A549 (cell line): ENCODE data around the gene MYO1E. TPM values are rescaled to one million over a fixed set of nuclear protein-coding genes. Genes with fewer than 3 reads are reported as not detected.
"Not testable (repeated sequence)": the region's sequence is repeated elsewhere in the genome, so short reads cannot be mapped to it uniquely, and the experiment has no call there.

ENCODE experiments used
- ATAC-seq, 2 experiments: fragments of 200-7000 bp in 1 of 2; fragments of >200 bp in 1 of 2; cut with Nextera tagmentation in 1 of 2; cut with Tn5 transposase in 1 of 2; 3 replicates each; pipeline versions ENCODE4 v1.8.0 to v1.9.1; 2018 to 2020; ENCODE audit warnings: mild to moderate bottlenecking in 1 of 2, moderate library complexity in 1 of 2
- CTCF ChIA-PET: fragments of 300-600 bp; sonication (Branson Sonifier 250); formaldehyde crosslinking; extraction: SDS; loops from one replicate; lab custom pipeline; 2021; ENCODE audit warnings: antibody characterized with exemption, inconsistent platforms; lab: Yijun Ruan, JAX
- POLR2A ChIA-PET: fragments of 350-600 bp; formaldehyde crosslinking; extraction: SDS; loops from one replicate; lab custom pipeline; 2021; ENCODE audit warnings: antibody characterized with exemption, inconsistent platforms; lab: Yijun Ruan, JAX
- DNase-seq, 2 experiments: peaks; one replicate each; pipeline versions ENCODE4 v3.0.0 to v3.0.0-alpha.2; 2011 to 2016; ENCODE audit warnings: low read depth in 1 of 2, low spot score in 1 of 2
- FAIRE-seq: peaks from 2 replicates; lab custom pipeline; 2011; peaks lifted over from hg19 to GRCh38; lab: Jason Lieb, UNC
- H3K27ac ChIP-seq, 2 experiments: fragments of >200 bp; sonication (Bioruptor Twin); formaldehyde crosslinking; 3 replicates each; pipeline ENCODE4 v1.5.1; 2016 to 2017
- H3K4me1 ChIP-seq: fragments of >200 bp; sonication (Bioruptor Twin); formaldehyde crosslinking; 3 replicates; pipeline ENCODE4 v1.6.1; 2016
- H3K4me2 ChIP-seq: fragments of >200 bp; sonication (Bioruptor Twin); formaldehyde crosslinking; 3 replicates; pipeline ENCODE4 v1.6.1; 2016
- H3K4me3 ChIP-seq: fragments of >200 bp; sonication (Bioruptor Twin); formaldehyde crosslinking; 3 replicates; pipeline ENCODE4 v1.5.1; 2016
- H3K9me3 ChIP-seq: fragments of >200 bp; sonication (Bioruptor Twin); formaldehyde crosslinking; 3 replicates; pipeline ENCODE4 v1.6.1; 2016
- BHLHE40 ChIP-seq: IDR thresholded peaks from 2 replicates; pipeline ENCODE4 v1.6.1; 2012; ENCODE audit warnings: low read depth, low read length, inconsistent platforms
- CEBPB ChIP-seq, 2 experiments: fragments of >200 bp in 1 of 2; sonication (Bioruptor Twin) in 1 of 2; formaldehyde crosslinking in 1 of 2; IDR thresholded peaks; 2 replicates each; pipeline ENCODE4 v1.6.1; 2012 to 2016
- CHD4 ChIP-seq: fragments of 200-600 bp; sonication (generic); IDR thresholded peaks from 2 replicates; pipeline ENCODE4 v1.6.1; 2016; ENCODE audit warnings: antibody characterized with exemption, mild to moderate bottlenecking, borderline replicate concordance
- FOSL2 ChIP-seq, 2 experiments: fragments of 450-650 bp in 1 of 2; fragments of >200 bp in 1 of 2; sonication (Bioruptor Twin) in 1 of 2; formaldehyde crosslinking; IDR thresholded peaks; 2 replicates each; pipeline versions ENCODE4 v1.5.0 to v1.6.1; 2016 to 2020; ENCODE audit warnings: mild to moderate bottlenecking in 1 of 2, moderate library complexity in 1 of 2
- HOXB5 ChIP-seq: fragments of 250-450 bp; sonication (Bioruptor Pico); IDR thresholded peaks from 2 replicates; pipeline ENCODE4 v1.5.0; 2020; ENCODE audit warnings: mild to moderate bottlenecking, moderate library complexity
- MAFK ChIP-seq: fragments of 450-650 bp; IDR thresholded peaks from 2 replicates; pipeline ENCODE4 v1.6.1; 2014; ENCODE audit not compliant: partially characterized antibody
- MAZ ChIP-seq: fragments of 150-350 bp; IDR thresholded peaks from 2 replicates; pipeline ENCODE4 v1.6.1; 2014; ENCODE audit warnings: antibody characterized with exemption, low read depth, low read length, borderline replicate concordance
- NFE2L2 ChIP-seq: fragments of 150-350 bp; conservative IDR thresholded peaks from 2 replicates; pipeline ENCODE4 v1.6.1; 2014; ENCODE audit warnings: low read length
- POLR2A ChIP-seq: IDR thresholded peaks from 2 replicates; pipeline ENCODE4 v1.6.1; 2012; ENCODE audit warnings: mild to moderate bottlenecking, low read length
- RAD21 ChIP-seq, 2 experiments: fragments of >200 bp in 1 of 2; sonication (Bioruptor Twin) in 1 of 2; formaldehyde crosslinking in 1 of 2; IDR thresholded peaks in 1 of 2; conservative IDR thresholded peaks in 1 of 2; 2 replicates in 1 of 2; 3 replicates in 1 of 2; pipeline ENCODE4 v1.6.1; 2012 to 2018; ENCODE audit warnings: inconsistent platforms in 1 of 2
- RARB ChIP-seq: fragments of 250-450 bp; sonication (Bioruptor Pico); IDR thresholded peaks from 2 replicates; pipeline ENCODE4 v1.8.0; 2021; ENCODE audit warnings: mild to moderate bottlenecking, moderate library complexity
- RCOR1 ChIP-seq: fragments of 150-350 bp; IDR thresholded peaks from 2 replicates; pipeline ENCODE4 v1.6.1; 2014; ENCODE audit warnings: antibody characterized with exemption, low read length, low read depth
- SMC3 ChIP-seq: fragments of >200 bp; sonication (Bioruptor Twin); formaldehyde crosslinking; IDR thresholded peaks from 3 replicates; pipeline ENCODE4 v1.6.1; 2018; ENCODE audit warnings: inconsistent platforms
- WGBS: methylation state at CpG from one replicate; pipeline ENCODE4 v1.1.6; 2017; ENCODE audit errors: missing lambda C conversion rate; 5-methylcytosine and 5-hydroxymethylcytosine counted together
- polyA plus RNA-seq, 4 experiments: library from polyadenylated mRNA; depleted of rRNA in 3 of 4; stranded (reverse); fragments of >200 nt; fragmentation: RNase III in 1 of 4; extraction: RNeasy Plus Mini Kit Qiagen cat#74134 plus additional on column Dnase treatment in 1 of 4; gene quantifications; 2 replicates in 3 of 4; 3 replicates in 1 of 4; pipeline ENCODE4 v1.2.3, GENCODE V29; 2011 to 2017
- TF ChIP-seq, protein P1 (sequence below): fragments of >200 bp; sonication (Bioruptor Twin); formaldehyde crosslinking; IDR thresholded peaks from 3 replicates; pipeline ENCODE4 v1.5.1; 2016
- TF ChIP-seq, protein P2 (sequence below): IDR thresholded peaks from 2 replicates; pipeline ENCODE4 v1.6.1; 2012
- TF ChIP-seq, protein P3 (sequence below): fragments of 450-650 bp; IDR thresholded peaks from 2 replicates; pipeline ENCODE4 v1.6.1; 2014; ENCODE audit warnings: antibody characterized with exemption
- TF ChIP-seq, protein P4 (sequence below): fragments of >200 bp; sonication (Bioruptor Twin); formaldehyde crosslinking; IDR thresholded peaks from 3 replicates; pipeline ENCODE4 v1.6.1; 2016

Gene MYO1E
- polyA plus RNA-seq, 2 of the 4 experiments (the other 2 are of a cell fraction) = 202 to 497 TPM

DNA sequence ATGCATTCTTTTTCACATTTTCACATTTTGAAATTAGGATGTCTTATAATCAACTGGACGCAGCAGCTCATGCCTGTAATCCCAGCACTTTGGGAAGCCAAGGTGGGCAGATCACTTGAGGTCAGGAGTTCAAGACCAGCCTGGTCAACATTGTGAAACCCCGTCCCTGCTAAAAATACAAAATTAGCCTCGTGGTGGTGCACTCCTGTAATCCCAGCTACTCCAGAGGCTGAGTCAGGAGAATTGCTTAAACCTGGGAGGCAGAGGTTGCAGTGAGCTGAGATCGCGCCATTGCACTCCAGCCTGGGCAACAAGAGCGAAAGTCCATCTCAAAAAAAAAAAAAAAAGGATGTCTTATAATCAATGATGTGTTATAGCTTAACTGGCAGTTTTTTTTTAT, 92.4 kb downstream of the MYO1E start:
- H3K27ac ChIP-seq = peak overlapping the region; percentile 84 to 93
- FAIRE-seq; ATAC-seq; H3K4me3 ChIP-seq; H3K9me3 ChIP-seq; TF ChIP-seq FOSL2 (IDR thresholded peaks at IDR 0.05): not testable (repeated sequence)
- TF ChIP-seq MAFK (peak; percentile 76), FOSL2 (CRISPR knock-in tag; IDR thresholded peaks at IDR 0.05) (peak; percentile 62), RAD21 (conservative IDR thresholded peaks at IDR 0.05 in 1 of 2, IDR thresholded peaks at IDR 0.05 in 1 of 2) (0 out of 5 replicates have a peak, but pooled peaks of 1 of the 2 experiments have one; percentile 22), SMC3 (peak; percentile 26; the same call in 1 of the 3 replicates), CEBPB (IDR thresholded peaks at IDR 0.05) (peak; percentile 63 to 86; a peak in 3 of 4 replicates), RARB (CRISPR knock-in tag) (peak; percentile 19; the same call in 1 of the 2 replicates)
- TF ChIP-seq, protein P1, sequence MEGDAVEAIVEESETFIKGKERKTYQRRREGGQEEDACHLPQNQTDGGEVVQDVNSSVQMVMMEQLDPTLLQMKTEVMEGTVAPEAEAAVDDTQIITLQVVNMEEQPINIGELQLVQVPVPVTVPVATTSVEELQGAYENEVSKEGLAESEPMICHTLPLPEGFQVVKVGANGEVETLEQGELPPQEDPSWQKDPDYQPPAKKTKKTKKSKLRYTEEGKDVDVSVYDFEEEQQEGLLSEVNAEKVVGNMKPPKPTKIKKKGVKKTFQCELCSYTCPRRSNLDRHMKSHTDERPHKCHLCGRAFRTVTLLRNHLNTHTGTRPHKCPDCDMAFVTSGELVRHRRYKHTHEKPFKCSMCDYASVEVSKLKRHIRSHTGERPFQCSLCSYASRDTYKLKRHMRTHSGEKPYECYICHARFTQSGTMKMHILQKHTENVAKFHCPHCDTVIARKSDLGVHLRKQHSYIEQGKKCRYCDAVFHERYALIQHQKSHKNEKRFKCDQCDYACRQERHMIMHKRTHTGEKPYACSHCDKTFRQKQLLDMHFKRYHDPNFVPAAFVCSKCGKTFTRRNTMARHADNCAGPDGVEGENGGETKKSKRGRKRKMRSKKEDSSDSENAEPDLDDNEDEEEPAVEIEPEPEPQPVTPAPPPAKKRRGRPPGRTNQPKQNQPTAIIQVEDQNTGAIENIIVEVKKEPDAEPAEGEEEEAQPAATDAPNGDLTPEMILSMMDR = peak; percentile 14; the same call in 1 of the 3 replicates
- TF ChIP-seq, protein P2, sequence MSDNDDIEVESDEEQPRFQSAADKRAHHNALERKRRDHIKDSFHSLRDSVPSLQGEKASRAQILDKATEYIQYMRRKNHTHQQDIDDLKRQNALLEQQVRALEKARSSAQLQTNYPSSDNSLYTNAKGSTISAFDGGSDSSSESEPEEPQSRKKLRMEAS = peak; percentile 43; the same call in 1 of the 2 replicates
- WGBS = 58% methylated on average over 6 of the region's 6 CpGs
- ChIA-PET CTCF (interaction anchor here (0.6 to 1.8 kb wide), 9 partner anchors 11 to 234 kb away, joined by 3 to 5 read pairs (median 3); no protein-coding TSS in a partner anchor), POLR2A (interaction anchor here (0.7 kb wide), 1 partner anchor 93 kb away, joined by 3 read pairs; the partner anchor contains the start of gene MYO1E)
- DNase-seq = peak in 1 of 2 experiments; percentile 68
- peaks cover 95% of the 10 kb centered on the region for H3K4me1 ChIP-seq
- peak overlapping the region; percentile 82 for H3K4me2 ChIP-seq

DNA sequence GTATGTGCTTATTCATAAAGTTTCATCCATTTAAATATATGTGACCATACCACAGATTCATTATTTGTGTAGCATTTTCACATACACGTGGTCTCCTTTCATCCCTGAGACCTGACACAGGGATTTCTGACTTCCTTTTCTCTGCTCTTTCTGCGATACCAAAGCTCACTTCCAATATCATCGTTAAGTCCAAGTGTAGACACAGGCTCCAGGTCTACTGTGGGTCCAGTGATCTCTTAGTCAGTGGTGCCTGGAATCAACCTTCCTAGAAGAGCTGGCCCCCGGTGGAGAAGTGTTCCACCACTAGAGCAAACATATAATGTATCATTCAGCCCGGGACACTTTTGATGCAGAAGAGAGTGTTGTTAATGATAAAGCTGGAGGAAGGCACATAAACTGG, 93.6 kb downstream of the MYO1E start:
- 34% methylated on average over 5 of the region's 5 CpGs for WGBS
- no peaks in the 10 kb centered on the region for H3K9me3 ChIP-seq
- CTCF ChIA-PET = interaction anchor here (0.7 to 1.8 kb wide), 4 partner anchors 10 to 81 kb away, joined by 3 to 7 read pairs (median 4); no protein-coding TSS in a partner anchor
- H3K4me2 ChIP-seq = peak overlapping the region; percentile 82
- no peak overlapping the region for H3K4me3 ChIP-seq
- TF ChIP-seq, protein P2 = peak; percentile 15; the same call in 1 of the 2 replicates
- TF ChIP-seq, protein P3, sequence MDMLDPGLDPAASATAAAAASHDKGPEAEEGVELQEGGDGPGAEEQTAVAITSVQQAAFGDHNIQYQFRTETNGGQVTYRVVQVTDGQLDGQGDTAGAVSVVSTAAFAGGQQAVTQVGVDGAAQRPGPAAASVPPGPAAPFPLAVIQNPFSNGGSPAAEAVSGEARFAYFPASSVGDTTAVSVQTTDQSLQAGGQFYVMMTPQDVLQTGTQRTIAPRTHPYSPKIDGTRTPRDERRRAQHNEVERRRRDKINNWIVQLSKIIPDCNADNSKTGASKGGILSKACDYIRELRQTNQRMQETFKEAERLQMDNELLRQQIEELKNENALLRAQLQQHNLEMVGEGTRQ = no peak
- TF ChIP-seq, all 56 proteins: peak for 1
- ATAC-seq (no peak), DNase-seq (no peak), FAIRE-seq (peak; percentile 73)
- POLR2A ChIA-PET = interaction anchor here (0.5 kb wide), 1 partner anchor 18 kb away, joined by 3 read pairs; no protein-coding TSS in a partner anchor
- peak overlapping the region; percentile 84 to 90 for H3K27ac ChIP-seq
- H3K4me1 ChIP-seq = peaks cover 95% of the 10 kb centered on the region

DNA sequence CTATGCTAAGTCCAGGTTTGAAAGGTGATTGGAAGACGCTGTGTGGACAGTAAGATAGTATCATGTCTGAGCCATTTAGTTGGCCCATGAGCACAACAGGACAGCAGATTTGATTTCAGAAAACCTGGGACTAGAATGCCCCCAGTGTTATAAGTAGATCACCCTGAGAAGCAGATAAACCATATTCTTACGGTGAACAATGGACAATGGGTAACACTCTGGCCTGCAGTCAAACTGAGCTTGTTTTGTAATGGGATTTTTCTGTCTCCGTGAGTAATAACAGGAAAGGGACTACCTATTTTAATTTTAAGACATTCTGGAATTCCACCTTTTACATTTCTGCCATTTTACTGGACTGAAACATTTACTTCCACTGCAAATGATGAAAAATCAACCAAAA, 94.6 kb downstream of the MYO1E start:
- H3K4me3 ChIP-seq = no peak overlapping the region
- FAIRE-seq (peak; percentile 79), ATAC-seq (no peak), DNase-seq (no peak)
- POLR2A ChIA-PET = no interaction called here
- TF ChIP-seq RAD21 (conservative IDR thresholded peaks at IDR 0.05 in 1 of 2, IDR thresholded peaks at IDR 0.05 in 1 of 2) (no peak), HOXB5 (no peak), NFE2L2 (no peak), MAZ (no peak), RCOR1 (no peak), MAFK (no peak), SMC3 (no peak), CHD4 (no peak), BHLHE40 (no peak), POLR2A (no peak)
- TF ChIP-seq, protein P4, sequence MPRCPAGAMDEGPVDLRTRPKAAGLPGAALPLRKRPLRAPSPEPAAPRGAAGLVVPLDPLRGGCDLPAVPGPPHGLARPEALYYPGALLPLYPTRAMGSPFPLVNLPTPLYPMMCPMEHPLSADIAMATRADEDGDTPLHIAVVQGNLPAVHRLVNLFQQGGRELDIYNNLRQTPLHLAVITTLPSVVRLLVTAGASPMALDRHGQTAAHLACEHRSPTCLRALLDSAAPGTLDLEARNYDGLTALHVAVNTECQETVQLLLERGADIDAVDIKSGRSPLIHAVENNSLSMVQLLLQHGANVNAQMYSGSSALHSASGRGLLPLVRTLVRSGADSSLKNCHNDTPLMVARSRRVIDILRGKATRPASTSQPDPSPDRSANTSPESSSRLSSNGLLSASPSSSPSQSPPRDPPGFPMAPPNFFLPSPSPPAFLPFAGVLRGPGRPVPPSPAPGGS = no peak
- H3K4me2 ChIP-seq = peak overlapping the region; percentile 82
- CTCF ChIA-PET = interaction anchor here (0.8 to 1.8 kb wide), 5 partner anchors 13 to 31 kb away, joined by 3 to 7 read pairs (median 4); no protein-coding TSS in a partner anchor
- peak overlapping the region; percentile 84 to 90 for H3K27ac ChIP-seq
- no peaks in the 10 kb centered on the region for H3K9me3 ChIP-seq
- WGBS = 64% methylated on average over 3 of the region's 3 CpGs
- H3K4me1 ChIP-seq = peaks cover 98% of the 10 kb centered on the region
